CD4-positive, alpha-beta memory T cell (primary cell): ENCODE data around the gene SMTNL2. TPM values are rescaled to one million over a fixed set of nuclear protein-coding genes. Genes with fewer than 3 reads are reported as not detected.
"Not testable (repeated sequence)": the region's sequence is repeated elsewhere in the genome, so short reads cannot be mapped to it uniquely, and the experiment has no call there.

ENCODE experiments used
- CTCF ChIA-PET: fragments of 350-600 bp; sonication (Branson Sonifier 250); formaldehyde crosslinking; loops from one replicate; lab custom pipeline; 2021; ENCODE audit warnings: inconsistent platforms; ENCODE audit not compliant: partially characterized antibody; lab: Charles Lee
- POLR2A ChIA-PET: fragments of 350-600 bp; sonication (Branson Sonifier 250); formaldehyde crosslinking; loops from one replicate; lab custom pipeline; 2021; ENCODE audit not compliant: partially characterized antibody; lab: Charles Lee
- DNase-seq, 5 donors: peaks; one replicate each; pipeline versions ENCODE4 v3.0.0 to v3.0.0-alpha.2; 2020 to 2022; ENCODE audit warnings: mixed read lengths in 1 of 5
- H3K27ac ChIP-seq: one replicate; pipeline ENCODE4 v1.7.0; 2013; ENCODE audit warnings: low read depth, low read length
- H3K27me3 ChIP-seq: 2 replicates; pipeline ENCODE4 v1.7.0; 2013; ENCODE audit warnings: mild to moderate bottlenecking, low read length, moderate library complexity; ENCODE audit not compliant: insufficient read depth
- H3K36me3 ChIP-seq: 2 replicates; pipeline ENCODE4 v1.7.0; 2013; ENCODE audit warnings: mild to moderate bottlenecking, low read length, moderate library complexity; ENCODE audit not compliant: insufficient read depth
- H3K4me1 ChIP-seq: 2 replicates; pipeline ENCODE4 v1.7.0; 2013; ENCODE audit warnings: mild to moderate bottlenecking, low read length, moderate library complexity; ENCODE audit not compliant: insufficient read depth
- H3K4me3 ChIP-seq, 2 donors: one replicate each; pipeline ENCODE4 v1.7.0; 2013; ENCODE audit warnings: low read length in 2 of 2, mild to moderate bottlenecking in 1 of 2
- H3K9me3 ChIP-seq, 2 donors: one replicate each; pipeline ENCODE4 v1.7.0; 2013; ENCODE audit warnings: low read length in 2 of 2, control low read depth in 1 of 2; ENCODE audit not compliant: control insufficient read depth in 1 of 2
- H3K27ac Mint-ChIP-seq, 7 donors: one replicate each; pipeline ENCODE4 v1.8.0; 2020 to 2021; ENCODE audit warnings: mixed read lengths in 7 of 7, mild to moderate bottlenecking in 6 of 7, inconsistent platforms in 3 of 7, moderate library complexity in 3 of 7
- H3K27me3 Mint-ChIP-seq, 2 donors: one replicate each; pipeline ENCODE4 v1.8.0; 2020 to 2021; ENCODE audit warnings: mixed read lengths in 2 of 2
- H3K36me3 Mint-ChIP-seq, 2 donors: one replicate each; pipeline ENCODE4 v1.8.0; 2020 to 2021; ENCODE audit warnings: mixed read lengths in 2 of 2, inconsistent platforms in 1 of 2, mild to moderate bottlenecking in 1 of 2
- H3K4me1 Mint-ChIP-seq, 4 donors: one replicate each; pipeline ENCODE4 v1.8.0; 2020 to 2021; ENCODE audit warnings: mixed read lengths in 4 of 4, mild to moderate bottlenecking in 1 of 4
- H3K4me3 Mint-ChIP-seq, 8 donors: one replicate each; pipeline ENCODE4 v1.8.0; 2020 to 2021; ENCODE audit warnings: mixed read lengths in 8 of 8, mild to moderate bottlenecking in 7 of 8, moderate library complexity in 6 of 8, inconsistent platforms in 3 of 8
- H3K9me3 Mint-ChIP-seq, 8 donors: one replicate each; pipeline ENCODE4 v1.8.0; 2020 to 2021; ENCODE audit warnings: mixed read lengths in 8 of 8, mild to moderate bottlenecking in 5 of 8, inconsistent platforms in 3 of 8, moderate library complexity in 1 of 8
- intact Hi-C: fragments of 100-400 bp; cut with micrococcal nuclease; formaldehyde crosslinking; loops from one replicate; pipeline ENCODE4 v1.15.1; 2023
- polyA plus RNA-seq, 2 donors: library from polyadenylated mRNA; unstranded; fragments of 300-500 nt; fragmentation: Illumina TruSeq; gene quantifications; one replicate each; pipeline ENCODE4 v1.2.3, GENCODE V29; 2021
- total RNA-seq, 2 experiments: library from RNA; stranded (reverse); gene quantifications; one replicate each; pipeline ENCODE4 v1.2.3, GENCODE V29; 2021

The SMTNL2 gene
- total and polyA plus RNA-seq, 4 experiments from 2014 or later = not detected

- H3K4me1 ChIP-seq, H3K9me3 Mint-ChIP-seq, H3K4me3 ChIP-seq, H3K27me3 ChIP-seq, H3K36me3 Mint-ChIP-seq, H3K4me3 Mint-ChIP-seq, H3K27me3 Mint-ChIP-seq, DNase-seq, H3K36me3 ChIP-seq, H3K27ac Mint-ChIP-seq, H3K27ac ChIP-seq, H3K9me3 ChIP-seq, H3K4me1 Mint-ChIP-seq, POLR2A ChIA-PET: not testable (repeated sequence)
- intact Hi-C loops = loop anchor here (10.0 kb wide), 1 partner anchor 410 kb away; no protein-coding TSS in a partner anchor
- CTCF ChIA-PET = interaction anchor here (0.9 to 4.0 kb wide), 7 partner anchors 10 to 408 kb away, joined by 3 to 58 read pairs (median 3); no protein-coding TSS in a partner anchor
Measured at GRCh38 chr17:4624451-4624911, 40.2 kb downstream of the SMTNL2 start.

GRCh38 chr17:4625181-4625617 is 40.9 kb downstream of the SMTNL2 start:
- no peak for DNase-seq
- no peaks in the 10 kb centered on the region for H3K36me3 Mint-ChIP-seq
- CTCF ChIA-PET = interaction anchor here (0.7 to 4.0 kb wide), 11 partner anchors 10 to 409 kb away, joined by 3 to 58 read pairs (median 3); partner anchors contain the start of gene SPNS3
- no peak overlapping the region for H3K27ac ChIP-seq
- intact Hi-C loops = loop anchor here (10.0 kb wide), 1 partner anchor 410 kb away; no protein-coding TSS in a partner anchor
- no peak overlapping the region for H3K4me3 Mint-ChIP-seq
- no peaks in the 10 kb centered on the region for H3K4me1 Mint-ChIP-seq
- H3K4me1 ChIP-seq = no peaks in the 10 kb centered on the region
- no peaks in the 10 kb centered on the region for H3K36me3 ChIP-seq
- H3K27me3 ChIP-seq = no peaks in the 10 kb centered on the region
- peaks cover 3 to 8% of the 10 kb centered on the region in 2 donors for H3K27me3 Mint-ChIP-seq
- no peak overlapping the region for H3K4me3 ChIP-seq
- POLR2A ChIA-PET = no interaction called here
- peaks cover 0 to 5% of the 10 kb centered on the region in 2 donors for H3K9me3 ChIP-seq
- H3K9me3 Mint-ChIP-seq = peaks cover 0 to 6% (median 0%) of the 10 kb centered on the region in 8 donors
- H3K27ac Mint-ChIP-seq = no peak overlapping the region

- Mint-ChIP-seq H3K36me3 (no peaks in the 10 kb centered on the region), H3K4me3 (no peak overlapping the region), H3K4me1 (no peaks in the 10 kb centered on the region), H3K27ac (no peak overlapping the region), H3K9me3 (peaks cover 0 to 6% (median 0%) of the 10 kb centered on the region in 8 donors), H3K27me3 (peaks cover 3 to 8% of the 10 kb centered on the region in 2 donors)
- Histone ChIP-seq H3K4me3 (no peak overlapping the region), H3K27ac (no peak overlapping the region), H3K27me3 (no peaks in the 10 kb centered on the region), H3K36me3 (no peaks in the 10 kb centered on the region), H3K4me1 (no peaks in the 10 kb centered on the region), H3K9me3 (peaks cover 0 to 5% of the 10 kb centered on the region in 2 donors)
- intact Hi-C loops = loop anchor here (1.0 to 10.0 kb wide), 2 partner anchors 263 to 412 kb away; no protein-coding TSS in a partner anchor
- no peak for DNase-seq
- CTCF ChIA-PET = interaction anchor here (0.9 to 4.0 kb wide), 8 partner anchors 11 to 214 kb away, joined by 3 to 58 read pairs (median 4); partner anchors contain the start of gene SPNS3
- POLR2A ChIA-PET = no interaction called here
Measured at GRCh38 chr17:4626734-4627256, 42.5 kb downstream of the SMTNL2 start.

- no peaks in the 10 kb centered on the region for H3K36me3 ChIP-seq
- H3K4me1 ChIP-seq = no peaks in the 10 kb centered on the region
- intact Hi-C loops = no loop called here
- DNase-seq = no peak
- POLR2A ChIA-PET = no interaction called here
- H3K27ac ChIP-seq = no peak overlapping the region
- CTCF ChIA-PET = no interaction called here
- H3K4me1 Mint-ChIP-seq = peaks cover 3 to 10% (median 6%) of the 10 kb centered on the region in 4 donors
- no peak overlapping the region for H3K4me3 Mint-ChIP-seq
- H3K27me3 ChIP-seq = peaks cover 7% of the 10 kb centered on the region
- H3K36me3 Mint-ChIP-seq = no peaks in the 10 kb centered on the region
- peaks cover 0 to 4% (median 0%) of the 10 kb centered on the region in 8 donors for H3K9me3 Mint-ChIP-seq
- H3K27ac Mint-ChIP-seq = no peak overlapping the region
- no peaks in the 10 kb centered on the region for H3K9me3 ChIP-seq
- H3K4me3 ChIP-seq = no peak overlapping the region
- peaks cover 23 to 29% of the 10 kb centered on the region in 2 donors for H3K27me3 Mint-ChIP-seq
Measured at GRCh38 chr17:4631431-4631830, 47.1 kb downstream of the SMTNL2 start.

- no peak overlapping the region for H3K27ac ChIP-seq
- no peak overlapping the region for H3K27ac Mint-ChIP-seq
- H3K4me1 ChIP-seq = no peaks in the 10 kb centered on the region
- no peaks in the 10 kb centered on the region for H3K36me3 Mint-ChIP-seq
- H3K4me3 ChIP-seq = no peak overlapping the region
- peaks cover 10% of the 10 kb centered on the region for H3K27me3 ChIP-seq
- intact Hi-C loops = no loop called here
- ChIA-PET POLR2A (no interaction called here), CTCF (no interaction called here)
- H3K9me3 ChIP-seq = no peaks in the 10 kb centered on the region
- peaks cover 5 to 11% (median 6%) of the 10 kb centered on the region in 4 donors for H3K4me1 Mint-ChIP-seq
- DNase-seq = no peak
- H3K9me3 Mint-ChIP-seq = peaks cover 0 to 4% (median 0%) of the 10 kb centered on the region in 8 donors
- H3K36me3 ChIP-seq = no peaks in the 10 kb centered on the region
- no peak overlapping the region for H3K4me3 Mint-ChIP-seq
- H3K27me3 Mint-ChIP-seq = peaks cover 29 to 30% of the 10 kb centered on the region in 2 donors
Measured at GRCh38 chr17:4631836-4632580, 47.7 kb downstream of the SMTNL2 start.

- DNase-seq = no peak
- no peaks in the 10 kb centered on the region for H3K9me3 ChIP-seq
- H3K27me3 ChIP-seq = peaks cover 10% of the 10 kb centered on the region
- CTCF ChIA-PET = no interaction called here
- peaks cover 5 to 11% (median 6%) of the 10 kb centered on the region in 4 donors for H3K4me1 Mint-ChIP-seq
- no peaks in the 10 kb centered on the region for H3K36me3 Mint-ChIP-seq
- H3K4me1 ChIP-seq = no peaks in the 10 kb centered on the region
- H3K27ac ChIP-seq = no peak overlapping the region
- intact Hi-C loops = no loop called here
- H3K27ac Mint-ChIP-seq = no peak overlapping the region
- POLR2A ChIA-PET = no interaction called here
- H3K9me3 Mint-ChIP-seq = peaks cover 0 to 4% (median 0%) of the 10 kb centered on the region in 8 donors
- H3K27me3 Mint-ChIP-seq = peaks cover 29 to 34% of the 10 kb centered on the region in 2 donors
- H3K4me3 Mint-ChIP-seq = no peak overlapping the region
- H3K36me3 ChIP-seq = no peaks in the 10 kb centered on the region
- H3K4me3 ChIP-seq = no peak overlapping the region
Measured at GRCh38 chr17:4632581-4632920, 48.2 kb downstream of the SMTNL2 start.

GRCh38 chr17:4633643-4634042 is 49.3 kb downstream of the SMTNL2 start:
- Histone ChIP-seq H3K9me3 (no peaks in the 10 kb centered on the region), H3K4me1 (no peaks in the 10 kb centered on the region), H3K36me3 (no peaks in the 10 kb centered on the region), H3K27me3 (peaks cover 10% of the 10 kb centered on the region), H3K27ac (no peak overlapping the region), H3K4me3 (no peak overlapping the region)
- H3K4me3 Mint-ChIP-seq = no peak overlapping the region
- peaks cover 5 to 11% (median 6%) of the 10 kb centered on the region in 4 donors for H3K4me1 Mint-ChIP-seq
- ChIA-PET POLR2A (no interaction called here), CTCF (interaction anchor here (1.4 kb wide), 1 partner anchor 213 kb away, joined by 3 read pairs; no protein-coding TSS in a partner anchor)
- no peaks in the 10 kb centered on the region for H3K36me3 Mint-ChIP-seq
- peaks cover 34 to 39% of the 10 kb centered on the region in 2 donors for H3K27me3 Mint-ChIP-seq
- peaks cover 0 to 5% (median 0%) of the 10 kb centered on the region in 8 donors for H3K9me3 Mint-ChIP-seq
- H3K27ac Mint-ChIP-seq = no peak overlapping the region
- intact Hi-C loops = no loop called here
- no peak for DNase-seq
